MM.1S (cell line): ENCODE data around the gene RALY.
A peak's percentile ranks its signal among the peaks of the same experiment; 100 is the strongest.

Experiments used
- DNase-seq: peaks from one replicate; pipeline ENCODE4 v3.0.0-alpha.2; 2015
- H2AFZ ChIP-seq: fragments of 300-600 bp; sonication (generic); 2 replicates; pipeline ENCODE4 v1.6.0; 2016; ENCODE audit warnings: antibody characterized with exemption, low read length
- H3F3A ChIP-seq: fragments of 300-600 bp; sonication (generic); 2 replicates; pipeline ENCODE4 v1.6.1; 2016; ENCODE audit warnings: mild to moderate bottlenecking, antibody characterized with exemption, low read length, moderate library complexity, mixed read lengths; ENCODE audit not compliant: insufficient read depth
- H3K27ac ChIP-seq: fragments of 300-600 bp; sonication (generic); 2 replicates; pipeline ENCODE4 v1.5.1; 2016; ENCODE audit warnings: mild to moderate bottlenecking, low read length
- H3K27me3 ChIP-seq: fragments of 300-600 bp; sonication (generic); replicated peaks from 2 replicates; pipeline ENCODE4 v1.6.0; 2016; ENCODE audit warnings: low read length; ENCODE audit not compliant: insufficient read depth
- H3K36me3 ChIP-seq: fragments of 300-600 bp; sonication (generic); replicated peaks from 2 replicates; pipeline ENCODE4 v1.6.1; 2016; ENCODE audit warnings: mild to moderate bottlenecking, low read length, mixed read lengths; ENCODE audit not compliant: insufficient read depth
- H3K4me1 ChIP-seq: fragments of 300-600 bp; sonication (generic); 2 replicates; pipeline ENCODE4 v1.6.1; 2016; ENCODE audit warnings: low read length, mixed read lengths
- H3K4me2 ChIP-seq: fragments of 300-600 bp; sonication (generic); 2 replicates; pipeline ENCODE4 v1.6.0; 2016; ENCODE audit warnings: low read depth, low read length
- H3K4me3 ChIP-seq: fragments of 300-600 bp; sonication (generic); 2 replicates; pipeline ENCODE4 v1.5.1; 2016; ENCODE audit warnings: low read length, mixed read lengths
- H3K79me2 ChIP-seq: fragments of 300-600 bp; sonication (generic); 2 replicates; pipeline ENCODE4 v1.6.1; 2016; ENCODE audit warnings: mixed run types, low read length, mixed read lengths
- H3K9ac ChIP-seq: fragments of 300-600 bp; sonication (generic); 2 replicates; pipeline ENCODE4 v1.6.1; 2016; ENCODE audit warnings: low read length, mixed read lengths
- H3K9me2 ChIP-seq: fragments of 300-600 bp; sonication (generic); replicated peaks from 2 replicates; pipeline ENCODE4 v1.6.1; 2016; ENCODE audit warnings: mild to moderate bottlenecking, low read length, mixed read lengths; ENCODE audit not compliant: insufficient read depth
- H3K9me3 ChIP-seq: fragments of 300-600 bp; sonication (generic); replicated peaks from 2 replicates; pipeline ENCODE4 v1.6.1; 2016; ENCODE audit warnings: mild to moderate bottlenecking, low read length, mixed read lengths; ENCODE audit not compliant: insufficient read depth
- H4K20me1 ChIP-seq: fragments of 300-600 bp; sonication (generic); 2 replicates; pipeline ENCODE4 v1.6.1; 2016; ENCODE audit warnings: mild to moderate bottlenecking, low read length, moderate library complexity, mixed read lengths; ENCODE audit not compliant: insufficient read depth
- CTCF ChIP-seq: fragments of 300-600 bp; sonication (generic); IDR thresholded peaks from 2 replicates; pipeline ENCODE4 v1.5.1; 2016; ENCODE audit warnings: antibody characterized with exemption, low read length, mixed read lengths
- EZH2 ChIP-seq: fragments of 300-600 bp; sonication (generic); optimal IDR thresholded peaks from 2 replicates; pipeline ENCODE3; 2017; ENCODE audit warnings: low read depth, mild to moderate bottlenecking, antibody characterized with exemption, low read length, mixed read lengths
- EZH2phosphoT487 ChIP-seq: fragments of 300-600 bp; sonication (generic); IDR thresholded peaks from 2 replicates; pipeline ENCODE4 v1.6.1; 2018; ENCODE audit warnings: antibody characterized with exemption, low read length

RALY gene

GRCh38 chr20:33993576-33994221 is at the start of gene RALY:
Gene RALY, plus strand, starts transcription at chr20:33993911. Its CDS starts 78,164 bp downstream, at chr20:34072075.
- Histone ChIP-seq H3K27me3 (no peaks in the 10 kb centered on the region), H3K79me2 (peaks cover 65% of the 10 kb centered on the region), H3F3A (peaks cover 15% of the 10 kb centered on the region), H3K4me1 (peaks cover 36% of the 10 kb centered on the region), H3K9me2 (no peaks in the 10 kb centered on the region), H4K20me1 (peaks cover 43% of the 10 kb centered on the region), H3K9me3 (no peaks in the 10 kb centered on the region), H3K4me2 (peak within 1 kb of the TSS; percentile 96), H3K9ac (peak within 1 kb of the TSS; percentile 95), H2AFZ (peak within 1 kb of the TSS; percentile 83), H3K4me3 (peak within 1 kb of the TSS; percentile 99), H3K27ac (peak within 1 kb of the TSS; percentile 95), H3K36me3 (0 out of 2 replicates have a peak, but pooled peaks cover 7% of the 10 kb centered on the region)
- peak; percentile 51 for DNase-seq
- TF ChIP-seq EZH2phosphoT487: no peak
- no peak for TF ChIP-seq EZH2
- no peak for TF ChIP-seq CTCF

- Histone ChIP-seq H3K4me3 (no peak overlapping the region), H3K4me2 (no peak overlapping the region), H3K9me3 (no peaks in the 10 kb centered on the region), H3F3A (no peaks in the 10 kb centered on the region; the same call in 1 of the 2 replicates), H2AFZ (no peak overlapping the region), H3K9me2 (no peaks in the 10 kb centered on the region), H3K9ac (no peak overlapping the region), H3K79me2 (no peaks in the 10 kb centered on the region), H4K20me1 (no peaks in the 10 kb centered on the region), H3K36me3 (no peaks in the 10 kb centered on the region), H3K4me1 (peaks cover 13% of the 10 kb centered on the region), H3K27me3 (no peaks in the 10 kb centered on the region), H3K27ac (no peak overlapping the region)
- TF ChIP-seq CTCF: no peak
- DNase-seq: no peak
These were observed 48.8 kb upstream of the RALY start for GRCh38 chr20:33944914-33945313.

GRCh38 chr20:33945391-33946081 is 48.2 kb upstream of the RALY start:
- Histone ChIP-seq H3K9me2 (no peaks in the 10 kb centered on the region), H3K27ac (no peak overlapping the region), H3K79me2 (no peaks in the 10 kb centered on the region), H3K4me2 (no peak overlapping the region), H3K27me3 (no peaks in the 10 kb centered on the region), H3K4me1 (peaks cover 7% of the 10 kb centered on the region), H3K9ac (no peak overlapping the region), H3K36me3 (no peaks in the 10 kb centered on the region), H3K4me3 (no peak overlapping the region), H3F3A (no peaks in the 10 kb centered on the region; the same call in 1 of the 2 replicates), H2AFZ (no peak overlapping the region), H3K9me3 (no peaks in the 10 kb centered on the region), H4K20me1 (no peaks in the 10 kb centered on the region)
- no peak for DNase-seq
- no peak for TF ChIP-seq EZH2
